Activated CD4-positive, alpha-beta memory T cell treated with anti-CD3 and anti-CD28 coated beads, Interleukin-2, amount 10 ng/mL, durations not matched to agents 7 days and 5 days (primary cell): ENCODE data around the gene LAMC1. TPM values are rescaled to one million over a fixed set of nuclear protein-coding genes. Genes with fewer than 3 reads are reported as not detected.

Source experiments
- CTCF ChIA-PET: fragments of 350-600 bp; sonication (Branson Sonifier 250); formaldehyde crosslinking; loops from one replicate; lab custom pipeline; 2021; ENCODE audit warnings: antibody characterized with exemption, inconsistent platforms; lab: Charles Lee
- POLR2A ChIA-PET: fragments of 350-600 bp; sonication (Branson Sonifier 250); formaldehyde crosslinking; loops from one replicate; lab custom pipeline; 2021; ENCODE audit warnings: antibody characterized with exemption; lab: Charles Lee
- DNase-seq: peaks from one replicate; pipeline ENCODE4 v3.0.0-alpha.2; 2020
- H3K27ac Mint-ChIP-seq: one replicate; pipeline ENCODE4 v1.8.0; 2021; ENCODE audit warnings: mild to moderate bottlenecking, mixed read lengths
- H3K27me3 Mint-ChIP-seq: one replicate; pipeline ENCODE4 v1.8.0; 2021; ENCODE audit warnings: mixed read lengths
- H3K36me3 Mint-ChIP-seq: one replicate; pipeline ENCODE4 v1.8.0; 2021; ENCODE audit warnings: low read depth, mixed read lengths
- H3K4me1 Mint-ChIP-seq: one replicate; pipeline ENCODE4 v1.8.0; 2021; ENCODE audit warnings: mixed read lengths
- H3K4me3 Mint-ChIP-seq: one replicate; pipeline ENCODE4 v1.8.0; 2021; ENCODE audit warnings: mild to moderate bottlenecking, mixed read lengths
- H3K9me3 Mint-ChIP-seq: one replicate; pipeline ENCODE4 v1.8.0; 2021; ENCODE audit warnings: mixed read lengths
- total RNA-seq, 2 experiments: library from RNA; stranded (reverse); gene quantifications; one replicate each; pipeline ENCODE4 v1.2.3, GENCODE V29; 2021

The LAMC1 gene
- total RNA-seq, 2 experiments from 2014 or later: 0.53 TPM; not detected in 1

GRCh38 chr1:183081402-183082120 lies 58.3 kb downstream of the LAMC1 start:
- no peaks in the 10 kb centered on the region for H3K4me1 Mint-ChIP-seq
- H3K9me3 Mint-ChIP-seq: no peaks in the 10 kb centered on the region
- POLR2A ChIA-PET: no interaction called here
- no peak for DNase-seq
- no peaks in the 10 kb centered on the region for H3K36me3 Mint-ChIP-seq
- H3K27ac Mint-ChIP-seq: no peak overlapping the region
- CTCF ChIA-PET: no interaction called here
- no peak overlapping the region for H3K4me3 Mint-ChIP-seq
- H3K27me3 Mint-ChIP-seq: peaks cover 9% of the 10 kb centered on the region

GRCh38 chr1:183082650-183083049 lies 59.4 kb downstream of the LAMC1 start:
- no peaks in the 10 kb centered on the region for H3K36me3 Mint-ChIP-seq
- POLR2A ChIA-PET: no interaction called here

GRCh38 chr1:183087001-183087400 lies 63.8 kb downstream of the LAMC1 start:
- H3K9me3 Mint-ChIP-seq: no peaks in the 10 kb centered on the region
- ChIA-PET POLR2A (no interaction called here), CTCF (no interaction called here)
- peaks cover 8% of the 10 kb centered on the region for H3K27me3 Mint-ChIP-seq
- no peak for DNase-seq
- no peak overlapping the region for H3K4me3 Mint-ChIP-seq
- H3K27ac Mint-ChIP-seq: no peak overlapping the region
- H3K36me3 Mint-ChIP-seq: no peaks in the 10 kb centered on the region
- no peaks in the 10 kb centered on the region for H3K4me1 Mint-ChIP-seq

More at GRCh38 chr1:183082650-183083049, 59.4 kb downstream of the LAMC1 start:
- H3K9me3 Mint-ChIP-seq: no peaks in the 10 kb centered on the region
- H3K27ac Mint-ChIP-seq: no peak overlapping the region
- no peaks in the 10 kb centered on the region for H3K4me1 Mint-ChIP-seq
- peaks cover 9% of the 10 kb centered on the region for H3K27me3 Mint-ChIP-seq
- no peak overlapping the region for H3K4me3 Mint-ChIP-seq
- no peak for DNase-seq
- CTCF ChIA-PET: no interaction called here

GRCh38 chr1:183089025-183089639 lies 65.9 kb downstream of the LAMC1 start:
- ChIA-PET POLR2A (no interaction called here), CTCF (no interaction called here)
- no peaks in the 10 kb centered on the region for H3K36me3 Mint-ChIP-seq
- H3K4me1 Mint-ChIP-seq: no peaks in the 10 kb centered on the region
- no peak for DNase-seq
- H3K27ac Mint-ChIP-seq: no peak overlapping the region
- no peaks in the 10 kb centered on the region for H3K9me3 Mint-ChIP-seq
- H3K27me3 Mint-ChIP-seq: peaks cover 15% of the 10 kb centered on the region
- H3K4me3 Mint-ChIP-seq: no peak overlapping the region

- ChIA-PET CTCF (no interaction called here), POLR2A (no interaction called here)
- Mint-ChIP-seq H3K4me1 (no peaks in the 10 kb centered on the region), H3K27ac (no peak overlapping the region), H3K36me3 (no peaks in the 10 kb centered on the region), H3K4me3 (no peak overlapping the region), H3K27me3 (peaks cover 18% of the 10 kb centered on the region), H3K9me3 (no peaks in the 10 kb centered on the region)
- DNase-seq: no peak
Measured at GRCh38 chr1:183090391-183091006, 67.3 kb downstream of the LAMC1 start.

- Mint-ChIP-seq H3K4me3 (no peak overlapping the region), H3K4me1 (no peaks in the 10 kb centered on the region), H3K9me3 (no peaks in the 10 kb centered on the region), H3K27ac (no peak overlapping the region), H3K27me3 (peaks cover 17% of the 10 kb centered on the region), H3K36me3 (no peaks in the 10 kb centered on the region)
- CTCF ChIA-PET: no interaction called here
- no peak for DNase-seq
- POLR2A ChIA-PET: no interaction called here
Measured at GRCh38 chr1:183091181-183091580, 68.0 kb downstream of the LAMC1 start.

GRCh38 chr1:183092350-183092749 lies 69.1 kb downstream of the LAMC1 start:
- Mint-ChIP-seq H3K4me1 (no peaks in the 10 kb centered on the region), H3K4me3 (no peak overlapping the region), H3K36me3 (no peaks in the 10 kb centered on the region), H3K27me3 (peaks cover 18% of the 10 kb centered on the region), H3K27ac (no peak overlapping the region), H3K9me3 (no peaks in the 10 kb centered on the region)
- DNase-seq: no peak
- ChIA-PET CTCF (no interaction called here), POLR2A (no interaction called here)

GRCh38 chr1:183093066-183093668 lies 69.9 kb downstream of the LAMC1 start:
- Mint-ChIP-seq H3K27ac (no peak overlapping the region), H3K27me3 (peaks cover 18% of the 10 kb centered on the region), H3K4me3 (no peak overlapping the region), H3K9me3 (no peaks in the 10 kb centered on the region), H3K36me3 (no peaks in the 10 kb centered on the region), H3K4me1 (no peaks in the 10 kb centered on the region)
- no peak for DNase-seq
- POLR2A ChIA-PET: no interaction called here
- CTCF ChIA-PET: no interaction called here

GRCh38 chr1:183093786-183094298 lies 70.6 kb downstream of the LAMC1 start:
- CTCF ChIA-PET: no interaction called here
- POLR2A ChIA-PET: no interaction called here
- Mint-ChIP-seq H3K27ac (no peak overlapping the region), H3K27me3 (peaks cover 15% of the 10 kb centered on the region), H3K4me3 (no peak overlapping the region), H3K9me3 (no peaks in the 10 kb centered on the region), H3K4me1 (no peaks in the 10 kb centered on the region), H3K36me3 (no peaks in the 10 kb centered on the region)
- DNase-seq: no peak

GRCh38 chr1:183094351-183094750 lies 71.1 kb downstream of the LAMC1 start:
- Mint-ChIP-seq H3K36me3 (no peaks in the 10 kb centered on the region), H3K27me3 (peaks cover 15% of the 10 kb centered on the region), H3K4me1 (no peaks in the 10 kb centered on the region), H3K4me3 (no peak overlapping the region), H3K9me3 (no peaks in the 10 kb centered on the region), H3K27ac (no peak overlapping the region)
- DNase-seq: no peak
- ChIA-PET CTCF (no interaction called here), POLR2A (no interaction called here)

GRCh38 chr1:183096351-183096750 lies 73.1 kb downstream of the LAMC1 start:
- Mint-ChIP-seq H3K9me3 (no peaks in the 10 kb centered on the region), H3K36me3 (no peaks in the 10 kb centered on the region), H3K4me1 (no peaks in the 10 kb centered on the region), H3K27ac (no peak overlapping the region), H3K4me3 (no peak overlapping the region), H3K27me3 (peaks cover 15% of the 10 kb centered on the region)
- no peak for DNase-seq
- ChIA-PET CTCF (no interaction called here), POLR2A (no interaction called here)

- H3K4me3 Mint-ChIP-seq: no peak overlapping the region
- H3K36me3 Mint-ChIP-seq: no peaks in the 10 kb centered on the region
- no peak overlapping the region for H3K27ac Mint-ChIP-seq
- H3K4me1 Mint-ChIP-seq: no peaks in the 10 kb centered on the region
- H3K27me3 Mint-ChIP-seq: peaks cover 19% of the 10 kb centered on the region
- POLR2A ChIA-PET: no interaction called here
- no peak for DNase-seq
- H3K9me3 Mint-ChIP-seq: no peaks in the 10 kb centered on the region
- CTCF ChIA-PET: no interaction called here
Measured at GRCh38 chr1:183096894-183097293, 73.7 kb downstream of the LAMC1 start.

- Mint-ChIP-seq H3K27me3 (peaks cover 21% of the 10 kb centered on the region), H3K4me1 (no peaks in the 10 kb centered on the region), H3K27ac (no peak overlapping the region), H3K36me3 (no peaks in the 10 kb centered on the region), H3K4me3 (no peak overlapping the region), H3K9me3 (no peaks in the 10 kb centered on the region)
- ChIA-PET CTCF (no interaction called here), POLR2A (no interaction called here)
- no peak for DNase-seq
Measured at GRCh38 chr1:183097438-183098051, 74.3 kb downstream of the LAMC1 start.
